Smooth muscle cell (in vitro differentiated cells): ENCODE data around the gene CXCL6. TPM values are rescaled to one million over a fixed set of nuclear protein-coding genes. Genes with fewer than 3 reads are reported as not detected.

ENCODE experiments used
- DNase-seq: peaks from one replicate; lab custom pipeline; 2025; ENCODE audit not compliant: unreplicated experiment; lab: John Stamatoyannopoulos, UW
- H2AFZ ChIP-seq: fragments of 200-600 bp; sonication (generic); 2 replicates; pipeline ENCODE4 v1.6.0; 2016; ENCODE audit warnings: antibody characterized with exemption, low read depth, mild to moderate bottlenecking
- H3F3A ChIP-seq: fragments of 200-600 bp; sonication (generic); 2 replicates; pipeline ENCODE4 v1.6.0; 2017; ENCODE audit warnings: antibody characterized with exemption, low read depth
- H3K27ac ChIP-seq: fragments of 200-600 bp; sonication (generic); 2 replicates; pipeline ENCODE4 v1.5.1; 2016; ENCODE audit warnings: low read depth, mild to moderate bottlenecking
- H3K27me3 ChIP-seq: fragments of 200-600 bp; sonication (generic); 2 replicates; pipeline ENCODE4 v1.6.1; 2016; ENCODE audit warnings: low read depth, mild to moderate bottlenecking
- H3K36me3 ChIP-seq: fragments of 200-600 bp; sonication (generic); 2 replicates; pipeline ENCODE4 v1.5.1; 2016; ENCODE audit warnings: low read depth
- H3K4me1 ChIP-seq: fragments of 200-600 bp; sonication (generic); 2 replicates; pipeline ENCODE4 v1.5.1; 2016; ENCODE audit warnings: low read depth
- H3K4me2 ChIP-seq: fragments of 200-600 bp; sonication (generic); 2 replicates; pipeline ENCODE4 v1.6.0; 2016; ENCODE audit warnings: mild to moderate bottlenecking
- H3K4me3 ChIP-seq: fragments of 200-600 bp; sonication (generic); 2 replicates; pipeline ENCODE4 v1.5.1; 2016; ENCODE audit warnings: mild to moderate bottlenecking
- H3K79me2 ChIP-seq: fragments of 200-600 bp; sonication (generic); 2 replicates; pipeline ENCODE4 v1.6.0; 2016; ENCODE audit warnings: low read depth, mild to moderate bottlenecking
- H3K9ac ChIP-seq: fragments of 200-600 bp; sonication (generic); 2 replicates; pipeline ENCODE4 v1.6.0; 2016; ENCODE audit warnings: low read depth
- H3K9me3 ChIP-seq: fragments of 200-600 bp; sonication (generic); replicated peaks from 2 replicates; pipeline ENCODE4 v1.5.1; 2016; ENCODE audit warnings: low read depth
- H4K20me1 ChIP-seq: fragments of 200-600 bp; sonication (generic); 2 replicates; pipeline ENCODE4 v1.6.0; 2016; ENCODE audit warnings: low read depth
- WGBS: methylation state at CpG from one replicate; pipeline ENCODE4 v1.1.7; 2016; ENCODE audit warnings: low lambda C conversion rate; 5-methylcytosine and 5-hydroxymethylcytosine counted together
- polyA plus RNA-seq: library from polyadenylated mRNA; unstranded; fragments of >200 nt; fragmentation: Nextera tagmentation; extraction: Ambion mirVana; gene quantifications from 2 replicates; pipeline ENCODE4 v1.2.1, GENCODE V29; 2016
- total RNA-seq: library from RNA; depleted of rRNA; stranded (reverse); fragments of >200 nt; gene quantifications from 2 replicates; pipeline ENCODE4 v1.2.3, GENCODE V29; 2014
- TF ChIP-seq, protein P1 (sequence below): fragments of 200-600 bp; sonication (generic); IDR thresholded peaks from 2 replicates; pipeline ENCODE4 v1.5.1; 2017; ENCODE audit warnings: borderline replicate concordance, mild to moderate bottlenecking, antibody characterized with exemption; ENCODE audit not compliant: insufficient read depth, poor library complexity, severe bottlenecking

The CXCL6 gene
- total and polyA plus RNA-seq, 2 experiments from 2014 or later, result 30.6 to 31.7 TPM

DNA sequence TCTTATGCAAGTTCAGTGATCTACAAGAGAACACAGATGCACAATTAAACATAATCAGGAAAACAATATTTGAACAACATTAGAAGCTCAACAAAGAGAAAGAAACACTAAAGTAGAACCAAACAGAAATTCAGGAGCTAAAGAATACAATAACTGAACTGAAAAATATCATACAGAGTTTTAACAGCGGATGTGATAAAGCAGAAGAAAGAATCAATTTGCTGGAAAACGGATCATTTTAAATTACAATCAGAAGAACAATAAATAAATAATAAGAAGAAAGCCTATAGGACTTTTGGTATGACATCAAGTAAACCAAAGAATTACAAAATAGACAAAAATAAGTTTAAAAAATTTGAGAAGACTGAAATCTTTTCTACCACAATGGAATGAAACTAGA is 36.3 kb upstream of the CXCL6 start:
- no peaks in the 10 kb centered on the region for H3K4me1 ChIP-seq
- H3K36me3 ChIP-seq, result no peaks in the 10 kb centered on the region
- H2AFZ ChIP-seq, result no peak overlapping the region
- H3K4me2 ChIP-seq, result no peak overlapping the region
- H4K20me1 ChIP-seq, result no peaks in the 10 kb centered on the region
- no peak overlapping the region for H3K4me3 ChIP-seq
- H3K9ac ChIP-seq, result no peak overlapping the region
- H3K9me3 ChIP-seq, result no peaks in the 10 kb centered on the region
- H3F3A ChIP-seq, result no peaks in the 10 kb centered on the region
- H3K27me3 ChIP-seq, result no peaks in the 10 kb centered on the region
- 93% methylated on average over 2 of the region's 2 CpGs for WGBS
- H3K79me2 ChIP-seq, result no peaks in the 10 kb centered on the region
- TF ChIP-seq, protein P1, sequence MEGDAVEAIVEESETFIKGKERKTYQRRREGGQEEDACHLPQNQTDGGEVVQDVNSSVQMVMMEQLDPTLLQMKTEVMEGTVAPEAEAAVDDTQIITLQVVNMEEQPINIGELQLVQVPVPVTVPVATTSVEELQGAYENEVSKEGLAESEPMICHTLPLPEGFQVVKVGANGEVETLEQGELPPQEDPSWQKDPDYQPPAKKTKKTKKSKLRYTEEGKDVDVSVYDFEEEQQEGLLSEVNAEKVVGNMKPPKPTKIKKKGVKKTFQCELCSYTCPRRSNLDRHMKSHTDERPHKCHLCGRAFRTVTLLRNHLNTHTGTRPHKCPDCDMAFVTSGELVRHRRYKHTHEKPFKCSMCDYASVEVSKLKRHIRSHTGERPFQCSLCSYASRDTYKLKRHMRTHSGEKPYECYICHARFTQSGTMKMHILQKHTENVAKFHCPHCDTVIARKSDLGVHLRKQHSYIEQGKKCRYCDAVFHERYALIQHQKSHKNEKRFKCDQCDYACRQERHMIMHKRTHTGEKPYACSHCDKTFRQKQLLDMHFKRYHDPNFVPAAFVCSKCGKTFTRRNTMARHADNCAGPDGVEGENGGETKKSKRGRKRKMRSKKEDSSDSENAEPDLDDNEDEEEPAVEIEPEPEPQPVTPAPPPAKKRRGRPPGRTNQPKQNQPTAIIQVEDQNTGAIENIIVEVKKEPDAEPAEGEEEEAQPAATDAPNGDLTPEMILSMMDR, result no peak
- H3K27ac ChIP-seq, result no peak overlapping the region
- DNase-seq, result no peak

DNA sequence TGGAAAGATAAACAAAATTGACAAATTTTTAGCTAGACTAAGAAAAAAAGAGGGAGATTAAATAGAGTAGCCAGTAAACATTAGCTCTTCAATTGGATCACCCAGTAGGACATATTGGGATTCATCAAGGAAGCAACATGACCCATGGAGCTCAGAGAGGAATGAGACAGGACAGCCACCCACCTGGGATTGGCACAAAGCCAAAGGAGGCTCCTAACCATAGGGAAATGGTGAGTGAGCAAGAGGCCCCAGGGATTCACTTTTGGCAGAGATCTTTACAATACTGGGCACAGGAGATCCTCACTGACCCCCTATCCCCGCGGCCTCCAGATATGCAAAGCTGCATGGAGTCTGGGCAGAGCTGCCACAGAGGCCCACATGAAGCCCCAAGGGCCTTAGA is 34.8 kb upstream of the CXCL6 start:
- H3K9ac ChIP-seq, result no peak overlapping the region
- no peak overlapping the region for H3K4me3 ChIP-seq
- no peak overlapping the region for H3K4me2 ChIP-seq
- no peaks in the 10 kb centered on the region for H3K4me1 ChIP-seq
- no peaks in the 10 kb centered on the region for H3F3A ChIP-seq
- H3K9me3 ChIP-seq, result no peaks in the 10 kb centered on the region
- H2AFZ ChIP-seq, result no peak overlapping the region
- TF ChIP-seq, protein P1, result no peak
- no peaks in the 10 kb centered on the region for H3K79me2 ChIP-seq
- no peaks in the 10 kb centered on the region for H3K36me3 ChIP-seq
- no peak for DNase-seq
- H3K27ac ChIP-seq, result no peak overlapping the region
- peaks cover 6% of the 10 kb centered on the region for H3K27me3 ChIP-seq
- 100% methylated on average over 2 of the region's 2 CpGs for WGBS
- no peaks in the 10 kb centered on the region for H4K20me1 ChIP-seq

DNA sequence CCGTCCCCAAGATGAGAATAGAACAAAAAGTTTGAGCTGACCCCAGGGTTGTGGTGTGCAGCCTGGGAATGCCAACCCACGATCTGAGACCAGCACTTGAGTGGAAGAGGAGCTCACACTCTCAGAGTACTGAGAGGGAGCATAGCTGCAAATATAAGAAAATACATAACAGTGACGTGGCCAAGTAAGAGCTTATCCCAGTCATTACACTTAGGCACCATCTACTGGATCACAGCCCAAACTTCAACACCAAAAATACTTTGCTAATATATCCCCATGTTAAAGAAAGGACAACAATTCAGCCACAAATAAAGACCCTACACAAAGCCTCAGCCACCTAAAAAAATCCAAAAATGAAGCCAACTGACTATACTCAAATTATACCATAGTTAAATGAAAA is 33.3 kb upstream of the CXCL6 start:
- Histone ChIP-seq H3K4me3 (no peak overlapping the region), H3K27me3 (peaks cover 20% of the 10 kb centered on the region), H4K20me1 (no peaks in the 10 kb centered on the region), H3K79me2 (no peaks in the 10 kb centered on the region), H3K27ac (no peak overlapping the region), H3K9ac (no peak overlapping the region), H3K4me1 (no peaks in the 10 kb centered on the region), H3K9me3 (no peaks in the 10 kb centered on the region), H3F3A (no peaks in the 10 kb centered on the region), H3K4me2 (no peak overlapping the region), H2AFZ (no peak overlapping the region), H3K36me3 (no peaks in the 10 kb centered on the region)
- WGBS, result 76% methylated on average over 3 of the region's 3 CpGs
- TF ChIP-seq, protein P1, result no peak
- DNase-seq, result no peak

DNA sequence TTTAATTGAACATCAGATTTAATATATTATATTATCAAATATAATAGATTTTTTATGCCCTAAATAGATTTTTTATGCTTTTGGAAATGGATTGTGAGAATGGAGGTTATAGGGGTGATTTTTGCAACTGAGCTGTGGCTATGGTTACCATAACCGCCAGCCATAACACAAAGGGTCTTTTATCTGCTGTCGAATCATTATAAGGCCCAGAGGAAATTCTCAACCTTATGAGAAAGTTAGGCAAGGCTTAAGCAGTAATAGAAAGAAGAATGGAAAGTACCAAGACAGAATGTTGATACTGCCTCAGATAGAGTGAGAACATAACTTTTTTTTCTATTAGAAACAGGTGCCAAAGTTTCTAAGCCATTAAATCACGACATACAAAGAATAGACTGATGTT is 26.3 kb upstream of the CXCL6 start:
- Histone ChIP-seq H3F3A (no peaks in the 10 kb centered on the region), H2AFZ (no peak overlapping the region), H3K4me1 (no peaks in the 10 kb centered on the region), H3K9ac (no peak overlapping the region), H3K27ac (no peak overlapping the region), H3K4me3 (no peak overlapping the region), H3K9me3 (no peaks in the 10 kb centered on the region), H3K27me3 (peaks cover 27% of the 10 kb centered on the region), H3K79me2 (no peaks in the 10 kb centered on the region), H3K4me2 (no peak overlapping the region), H4K20me1 (no peaks in the 10 kb centered on the region), H3K36me3 (no peaks in the 10 kb centered on the region)
- TF ChIP-seq, protein P1, result no peak
- 87% methylated on average over 3 of the region's 3 CpGs for WGBS
- DNase-seq, result no peak
